HepG2 (cell line): Measurements from ENCODE around the gene IFITM10. TPM values are rescaled to one million over a fixed set of nuclear protein-coding genes. Genes with fewer than 3 reads are reported as not detected.

Experiments used
- ATAC-seq: fragments of 200-7000 bp; cut with Tn5 transposase; 3 replicates; pipeline ENCODE4 v1.9.1; 2020; ENCODE audit warnings: mild to moderate bottlenecking, moderate library complexity
- BruUV-seq: library from RNA; stranded (reverse); fragments of 400-500 nt; replicated peaks from 2 replicates; lab custom pipeline; 2021; lab: Mats Ljungman, UMichigan
- CTCF ChIA-PET: fragments of 300-600 bp; formaldehyde crosslinking; extraction: SDS; loops from one replicate; lab custom pipeline; 2021; ENCODE audit warnings: low total read pairs, inconsistent platforms, low intra/inter-chr PET ratio; lab: Yijun Ruan, JAX
- POLR2A ChIA-PET: fragments of 350-600 bp; sonication (Branson Sonifier 250); formaldehyde crosslinking; loops from one replicate; lab custom pipeline; 2020; ENCODE audit warnings: antibody characterized with exemption, inconsistent platforms; lab: Yijun Ruan, JAX
- DNase-seq: peaks from one replicate; pipeline ENCODE4 v3.0.0-alpha.2; 2015; ENCODE audit warnings: low spot score
- FAIRE-seq: peaks from 3 replicates; lab custom pipeline; 2011; peaks lifted over from hg19 to GRCh38; lab: Jason Lieb, UNC
- H2AFZ ChIP-seq: one replicate; pipeline ENCODE4 v1.6.1; 2011; ENCODE audit warnings: low read length, inconsistent platforms
- H3K27ac ChIP-seq: fragments of 300-600 bp; 3 replicates; pipeline ENCODE4 v1.8.0; 2011; ENCODE audit warnings: mixed run types, mild to moderate bottlenecking, mixed read lengths, low read length, inconsistent platforms; ENCODE audit not compliant: insufficient read depth; ENCODE audit errors: extremely low read length
- H3K27me3 ChIP-seq, 2 experiments: fragments of 200-600 bp in 1 of 2; 2 replicates in 1 of 2; 3 replicates in 1 of 2; pipeline versions ENCODE4 v1.6.0 to v1.8.0; 2011; ENCODE audit warnings: low read length in 2 of 2, mild to moderate bottlenecking in 2 of 2, moderate library complexity in 2 of 2, inconsistent platforms in 1 of 2; ENCODE audit not compliant: insufficient read depth in 2 of 2, control insufficient read depth in 1 of 2
- H3K36me3 ChIP-seq, 2 experiments: fragments of 200-600 bp in 1 of 2; replicated peaks in 1 of 2; 2 replicates in 1 of 2; 3 replicates in 1 of 2; pipeline versions ENCODE4 v1.5.1 to v1.8.0; 2011; ENCODE audit warnings: low read length in 2 of 2, inconsistent platforms in 1 of 2; ENCODE audit not compliant: insufficient read depth in 2 of 2, control insufficient read depth in 1 of 2
- H3K4me1 ChIP-seq: 2 replicates; pipeline ENCODE4 v1.5.1; 2012; ENCODE audit warnings: low read length, inconsistent platforms; ENCODE audit not compliant: insufficient read depth
- H3K4me2 ChIP-seq: 2 replicates; pipeline ENCODE4 v1.6.0; 2011; ENCODE audit warnings: low read depth, low read length, inconsistent platforms
- H3K4me3 ChIP-seq, 3 experiments: fragments of 200-600 bp in 1 of 3; sonication (generic), shearing (Covaris generic) in 1 of 3; replicated peaks in 1 of 3; 2 replicates each; pipeline ENCODE4 v1.5.1; 2011 to 2016; ENCODE audit warnings: low read length in 3 of 3, inconsistent platforms in 2 of 3, low read depth in 2 of 3, mild to moderate bottlenecking in 2 of 3, control low read depth in 1 of 3, mixed read lengths in 1 of 3; ENCODE audit not compliant: insufficient read depth in 1 of 3
- H3K79me2 ChIP-seq: one replicate; pipeline ENCODE4 v1.6.1; 2011; ENCODE audit warnings: low read length, inconsistent platforms; ENCODE audit not compliant: insufficient read depth
- H3K9ac ChIP-seq: 2 replicates; pipeline ENCODE4 v1.6.0; 2011; ENCODE audit warnings: mild to moderate bottlenecking, low read depth, low read length, inconsistent platforms; ENCODE audit not compliant: insufficient read depth
- H3K9me3 ChIP-seq: 2 replicates; pipeline ENCODE4 v1.5.1; 2012; ENCODE audit warnings: mild to moderate bottlenecking, low read length
- H4K20me1 ChIP-seq: 2 replicates; pipeline ENCODE4 v1.6.0; 2011; ENCODE audit warnings: inconsistent platforms, mild to moderate bottlenecking, low read length, moderate library complexity; ENCODE audit not compliant: insufficient read depth
- BORCS8-MEF2B ChIP-seq: sonication (generic); formaldehyde crosslinking; IDR thresholded peaks from 2 replicates; pipeline ENCODE4 v1.8.0; 2022; ENCODE audit warnings: mild to moderate bottlenecking, missing genetic modification reagents
- ETS1 ChIP-seq: sonication (generic); formaldehyde crosslinking; IDR thresholded peaks from 2 replicates; pipeline ENCODE4 v1.4.0; 2020; ENCODE audit warnings: missing genetic modification reagents
- HNRNPUL1 ChIP-seq: fragments of 200-400 bp; formaldehyde crosslinking; IDR thresholded peaks from 2 replicates; pipeline ENCODE4 v1.6.1; 2017; ENCODE audit warnings: low read depth, mild to moderate bottlenecking, low read length, moderate library complexity
- NFYC ChIP-seq: IDR thresholded peaks from 2 replicates; pipeline ENCODE4 v1.6.1; 2016; ENCODE audit warnings: missing genetic modification reagents, missing compliant biosample characterization
- REST ChIP-seq, 2 experiments: IDR thresholded peaks; 2 replicates each; pipeline ENCODE4 v1.6.1; 2011 to 2012; ENCODE audit warnings: low read length in 2 of 2, borderline replicate concordance in 1 of 2, low read depth in 1 of 2, mild to moderate bottlenecking in 1 of 2, moderate library complexity in 1 of 2
- ZNF264 ChIP-seq: sonication (generic); formaldehyde crosslinking; IDR thresholded peaks from 2 replicates; pipeline ENCODE4 v1.4.0; 2020; ENCODE audit warnings: missing genetic modification reagents
- ZNF317 ChIP-seq: sonication (generic); formaldehyde crosslinking; IDR thresholded peaks from 2 replicates; pipeline ENCODE4 v1.5.0; 2020; ENCODE audit warnings: mild to moderate bottlenecking, missing genetic modification reagents
- ZNF451 ChIP-seq: sonication (generic); formaldehyde crosslinking; IDR thresholded peaks from 2 replicates; pipeline ENCODE4 v1.5.0; 2020; ENCODE audit warnings: mild to moderate bottlenecking, missing genetic modification reagents
- ZNF615 ChIP-seq: sonication (generic); formaldehyde crosslinking; IDR thresholded peaks from 2 replicates; pipeline ENCODE4 v1.5.0; 2020; ENCODE audit warnings: mild to moderate bottlenecking, missing genetic modification reagents, borderline replicate concordance
- ZNF691 ChIP-seq: sonication (generic); formaldehyde crosslinking; IDR thresholded peaks from 2 replicates; pipeline ENCODE4 v1.4.0; 2020; ENCODE audit warnings: missing genetic modification reagents, low read depth, mild to moderate bottlenecking, borderline replicate concordance
- ZNF777 ChIP-seq: sonication (generic); formaldehyde crosslinking; IDR thresholded peaks from 2 replicates; pipeline ENCODE4 v1.4.0; 2020; ENCODE audit warnings: missing genetic modification reagents
- WGBS: methylation state at CpG from one replicate; pipeline ENCODE4 v1.1.6; 2017; ENCODE audit warnings: low lambda C conversion rate; 5-methylcytosine and 5-hydroxymethylcytosine counted together
- in situ Hi-C: cut with HindIII; loops from 2 replicates; pipeline ENCODE4 v1.10.0; 2017; ENCODE audit warnings: low pct_unique_long_range_greater_than_20kb; ENCODE audit not compliant: extremely low pct_ligation_motif_present
- intact Hi-C: fragments of 100-400 bp; cut with micrococcal nuclease; formaldehyde crosslinking; loops from one replicate; pipeline ENCODE4 v1.10.0; 2022; ENCODE audit not compliant: unreplicated experiment
- polyA plus RNA-seq, 8 experiments: library from polyadenylated mRNA; depleted of rRNA in 3 of 8; stranded (reverse) in 7 of 8; unstranded in 1 of 8; fragments of >200 nt; fragmentation: Illumina TruSeq in 4 of 8; extraction: Trizol in 4 of 8; gene quantifications; 2 replicates each; pipeline versions ENCODE4 v1.2.1 to v1.2.3, GENCODE V29; 2011 to 2016; ENCODE audit warnings: low read depth in 4 of 8, missing spikeins in 1 of 8, mixed read lengths in 1 of 8; ENCODE audit not compliant: insufficient read depth in 1 of 8
- total RNA-seq, 5 experiments: library from RNA; depleted of rRNA; stranded (reverse); fragments of >200 nt; fragmentation: Illumina TruSeq; extraction: Trizol; gene quantifications; 2 replicates each; pipeline ENCODE4 v1.2.3, GENCODE V29; 2016; ENCODE audit warnings: low read depth in 1 of 5

IFITM10 gene
- total and polyA plus RNA-seq, 2 of the 13 experiments (the other 11 are each of a cell fraction or from before 2014, with no cell fraction given): 0.09 to 0.13 TPM

GRCh38 chr11:1796413-1797011, 46.1 kb upstream of the IFITM10 start:
- DNase-seq (no peak), FAIRE-seq (no peak), ATAC-seq (peak; percentile 52)
- Histone ChIP-seq H3K4me3 (no peak overlapping the region), H3K36me3 (no peaks in the 10 kb centered on the region), H3K27me3 (peaks cover 4 to 32% of the 10 kb centered on the region in 2 experiments; a peak in 3 of 5 replicates), H3K4me1 (no peaks in the 10 kb centered on the region), H3K27ac (no peak overlapping the region), H3K9ac (no peak overlapping the region), H3K4me2 (no peak overlapping the region), H2AFZ (no peak overlapping the region), H3K9me3 (no peaks in the 10 kb centered on the region), H3K79me2 (no peaks in the 10 kb centered on the region), H4K20me1 (no peaks in the 10 kb centered on the region)
- CTCF ChIA-PET: no interaction called here
- POLR2A ChIA-PET: no interaction called here
- BruUV-seq: no TSS peak
- intact Hi-C loops: no loop called here
- in situ Hi-C loops: no loop called here
- TF ChIP-seq REST (IDR thresholded peaks at IDR 0.05; ENCODE audit: borderline replicate concordance in 1 of 2, low read depth in 1 of 2, low read length in 2 of 2): no peak
- WGBS: 17% methylated on average over 9 of the region's 12 CpGs

GRCh38 chr11:1793081-1793480, 42.7 kb upstream of the IFITM10 start:
- Histone ChIP-seq H3K4me2 (no peak overlapping the region), H3K9ac (no peak overlapping the region), H3K4me3 (no peak overlapping the region), H3K4me1 (no peaks in the 10 kb centered on the region), H3K27ac (no peak overlapping the region), H2AFZ (no peak overlapping the region), H3K36me3 (no peaks in the 10 kb centered on the region), H3K9me3 (no peaks in the 10 kb centered on the region), H4K20me1 (no peaks in the 10 kb centered on the region), H3K27me3 (peaks cover 5 to 39% of the 10 kb centered on the region in 2 experiments; a peak in 3 of 5 replicates), H3K79me2 (no peaks in the 10 kb centered on the region)
- ChIA-PET CTCF (no interaction called here), POLR2A (no interaction called here)
- intact Hi-C loops: no loop called here
- WGBS: 51% methylated on average over 3 of the region's 3 CpGs
- ATAC-seq (no peak), DNase-seq (no peak), FAIRE-seq (no peak)
- in situ Hi-C loops: no loop called here
- BruUV-seq: no TSS peak
- TF ChIP-seq NFYC (CRISPR knock-in tag) (no peak), BORCS8-MEF2B (CRISPR knock-in tag) (no peak), ZNF777 (CRISPR knock-in tag) (no peak), HNRNPUL1 (no peak), ZNF615 (CRISPR knock-in tag) (no peak), ETS1 (CRISPR knock-in tag) (no peak), ZNF451 (CRISPR knock-in tag) (no peak), ZNF317 (CRISPR knock-in tag) (no peak), ZNF691 (CRISPR knock-in tag) (no peak), ZNF264 (CRISPR knock-in tag) (no peak)
